PC-3 (cell line): ENCODE data around the gene NIT1. TPM values are rescaled to one million over a fixed set of nuclear protein-coding genes. Genes with fewer than 3 reads are reported as not detected.

Experiments
- ATAC-seq: fragments of 200-7000 bp; cut with Tn5 transposase; 2 replicates; pipeline ENCODE4 v1.9.1; 2020; ENCODE audit warnings: mild to moderate bottlenecking, moderate library complexity
- BruUV-seq: library from RNA; stranded (reverse); fragments of 400-500 nt; replicated peaks from 2 replicates; lab custom pipeline; 2021; lab: Mats Ljungman, UMichigan
- CTCF ChIA-PET: fragments of 300-600 bp; sonication (Branson Sonifier 250); formaldehyde crosslinking; loops from one replicate; lab custom pipeline; 2022; ENCODE audit warnings: antibody characterized with exemption; lab: Charles Lee
- POLR2A ChIA-PET: fragments of 300-600 bp; sonication (Branson Sonifier 250); formaldehyde crosslinking; loops from one replicate; lab custom pipeline; 2022; ENCODE audit warnings: antibody characterized with exemption; ENCODE audit not compliant: unreplicated experiment; lab: Charles Lee
- DNase-seq: peaks from one replicate; pipeline ENCODE4 v3.0.0-alpha.2; 2015
- H2AFZ ChIP-seq: fragments of 300-600 bp; sonication (generic); 2 replicates; pipeline ENCODE4 v1.6.0; 2016; ENCODE audit warnings: antibody characterized with exemption, low read length
- H3F3A ChIP-seq: fragments of 300-600 bp; sonication (generic); one replicate; pipeline ENCODE4 v1.6.0; 2017; ENCODE audit warnings: antibody characterized with exemption, low read length, control low read depth, mild to moderate bottlenecking; ENCODE audit not compliant: unreplicated experiment
- H3K27ac ChIP-seq: fragments of 300-600 bp; sonication (generic); 2 replicates; pipeline ENCODE4 v1.5.1; 2016; ENCODE audit warnings: mild to moderate bottlenecking, low read length
- H3K27me3 ChIP-seq: fragments of 300-600 bp; sonication (generic); 2 replicates; pipeline ENCODE4 v1.6.1; 2016; ENCODE audit warnings: low read length, mixed read lengths
- H3K36me3 ChIP-seq: fragments of 300-600 bp; sonication (generic); 2 replicates; pipeline ENCODE4 v1.6.1; 2016; ENCODE audit warnings: low read depth, mixed run types, low read length, mixed read lengths
- H3K4me1 ChIP-seq: fragments of 300-600 bp; sonication (generic); 2 replicates; pipeline ENCODE4 v1.5.1; 2016; ENCODE audit warnings: low read length; ENCODE audit not compliant: insufficient read depth
- H3K4me2 ChIP-seq: fragments of 300-600 bp; sonication (generic); 2 replicates; pipeline ENCODE4 v1.6.0; 2016; ENCODE audit warnings: low read length
- H3K4me3 ChIP-seq: fragments of 300-600 bp; sonication (generic); 2 replicates; pipeline ENCODE4 v1.5.1; 2016; ENCODE audit warnings: mild to moderate bottlenecking, low read length, mixed read lengths
- H3K79me2 ChIP-seq: fragments of 300-600 bp; sonication (generic); 2 replicates; pipeline ENCODE4 v1.6.1; 2017; ENCODE audit warnings: low read length, mixed read lengths
- H3K9ac ChIP-seq: fragments of 300-600 bp; sonication (generic); 2 replicates; pipeline ENCODE4 v1.6.0; 2016; ENCODE audit warnings: mild to moderate bottlenecking, low read length
- H3K9me2 ChIP-seq: fragments of 300-600 bp; sonication (generic); replicated peaks from 2 replicates; pipeline ENCODE4 v1.6.1; 2016; ENCODE audit warnings: mixed run types, low read length, mixed read lengths
- H3K9me3 ChIP-seq: fragments of 300-600 bp; sonication (generic); 2 replicates; pipeline ENCODE4 v1.6.1; 2016; ENCODE audit warnings: low read length, mixed read lengths
- H4K20me1 ChIP-seq: fragments of 300-600 bp; sonication (generic); 2 replicates; pipeline ENCODE4 v1.6.1; 2016; ENCODE audit warnings: low read length, mixed read lengths
- EZH2 ChIP-seq: fragments of 300-600 bp; sonication (generic); IDR thresholded peaks from one replicate; pipeline ENCODE4 v1.6.1; 2017; ENCODE audit warnings: antibody characterized with exemption, mild to moderate bottlenecking, low read length; ENCODE audit not compliant: unreplicated experiment
- EZH2phosphoT487 ChIP-seq: fragments of 300-600 bp; sonication (generic); IDR thresholded peaks from 2 replicates; pipeline ENCODE4 v1.6.1; 2018; ENCODE audit warnings: mild to moderate bottlenecking, antibody characterized with exemption, low read length, borderline replicate concordance
- intact Hi-C: fragments of 100-400 bp; cut with micrococcal nuclease; formaldehyde crosslinking; loops from 2 replicates; pipeline ENCODE4 v1.9.0; 2023
- total RNA-seq: library from RNA; depleted of rRNA; stranded (reverse); fragments of >200 nt; gene quantifications from 2 replicates; pipeline ENCODE4 v1.2.3, GENCODE V29; 2014
- TF ChIP-seq, protein P1 (sequence below): fragments of 300-600 bp; sonication (generic); conservative IDR thresholded peaks from 2 replicates; pipeline ENCODE4 v1.5.1; 2017; ENCODE audit warnings: antibody characterized with exemption, low read depth, mild to moderate bottlenecking, low read length

Gene NIT1
- total RNA-seq, 1 experiment from 2014 or later, result 18.1 TPM

DNA sequence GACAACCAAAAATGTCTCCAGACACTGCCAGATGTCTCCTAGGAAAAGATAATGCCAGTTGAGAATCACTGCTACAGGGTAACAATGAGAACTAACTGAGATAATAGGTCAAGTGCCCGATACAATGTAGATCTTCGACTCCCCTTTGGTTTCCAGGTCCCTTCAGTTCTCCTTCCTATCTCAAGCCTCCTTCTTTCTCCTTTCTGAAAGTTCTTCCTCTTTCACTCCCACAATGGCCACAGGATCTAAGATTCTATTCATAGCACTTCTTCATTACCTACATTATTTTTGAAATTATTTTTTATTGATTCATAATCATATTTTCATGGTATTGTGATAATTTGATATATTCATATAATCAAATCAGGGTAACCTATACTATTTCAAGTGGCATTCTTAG, 6.4 kb upstream of the NIT1 start:
- peaks cover 4% of the 10 kb centered on the region for H3F3A ChIP-seq
- H3K4me1 ChIP-seq, result peaks cover 30% of the 10 kb centered on the region
- no peak overlapping the region for H3K4me3 ChIP-seq
- ATAC-seq (no peak), DNase-seq (no peak)
- H3K9me3 ChIP-seq, result no peaks in the 10 kb centered on the region
- no peak overlapping the region for H3K9ac ChIP-seq
- BruUV-seq, result no TSS peak
- H3K9me2 ChIP-seq, result no peaks in the 10 kb centered on the region
- TF ChIP-seq, protein P1, sequence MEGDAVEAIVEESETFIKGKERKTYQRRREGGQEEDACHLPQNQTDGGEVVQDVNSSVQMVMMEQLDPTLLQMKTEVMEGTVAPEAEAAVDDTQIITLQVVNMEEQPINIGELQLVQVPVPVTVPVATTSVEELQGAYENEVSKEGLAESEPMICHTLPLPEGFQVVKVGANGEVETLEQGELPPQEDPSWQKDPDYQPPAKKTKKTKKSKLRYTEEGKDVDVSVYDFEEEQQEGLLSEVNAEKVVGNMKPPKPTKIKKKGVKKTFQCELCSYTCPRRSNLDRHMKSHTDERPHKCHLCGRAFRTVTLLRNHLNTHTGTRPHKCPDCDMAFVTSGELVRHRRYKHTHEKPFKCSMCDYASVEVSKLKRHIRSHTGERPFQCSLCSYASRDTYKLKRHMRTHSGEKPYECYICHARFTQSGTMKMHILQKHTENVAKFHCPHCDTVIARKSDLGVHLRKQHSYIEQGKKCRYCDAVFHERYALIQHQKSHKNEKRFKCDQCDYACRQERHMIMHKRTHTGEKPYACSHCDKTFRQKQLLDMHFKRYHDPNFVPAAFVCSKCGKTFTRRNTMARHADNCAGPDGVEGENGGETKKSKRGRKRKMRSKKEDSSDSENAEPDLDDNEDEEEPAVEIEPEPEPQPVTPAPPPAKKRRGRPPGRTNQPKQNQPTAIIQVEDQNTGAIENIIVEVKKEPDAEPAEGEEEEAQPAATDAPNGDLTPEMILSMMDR, result no peak
- TF ChIP-seq EZH2phosphoT487, result no peak
- TF ChIP-seq EZH2, result no peak
- H3K4me2 ChIP-seq, result no peak overlapping the region
- no peaks in the 10 kb centered on the region for H3K27me3 ChIP-seq
- H2AFZ ChIP-seq, result no peak overlapping the region
- H3K36me3 ChIP-seq, result peaks cover 36% of the 10 kb centered on the region
- CTCF ChIA-PET, result no interaction called here
- H4K20me1 ChIP-seq, result peaks cover 53% of the 10 kb centered on the region
- intact Hi-C loops, result loop anchor here (10.0 kb wide), 1 partner anchor 87 kb away; the partner anchor contains the start of gene F11R
- no peak overlapping the region for H3K27ac ChIP-seq
- POLR2A ChIA-PET, result interaction anchor here (0.5 kb wide), 1 partner anchor 115 kb away, joined by 4 read pairs; no protein-coding TSS in a partner anchor
- H3K79me2 ChIP-seq, result peaks cover 96% of the 10 kb centered on the region

DNA sequence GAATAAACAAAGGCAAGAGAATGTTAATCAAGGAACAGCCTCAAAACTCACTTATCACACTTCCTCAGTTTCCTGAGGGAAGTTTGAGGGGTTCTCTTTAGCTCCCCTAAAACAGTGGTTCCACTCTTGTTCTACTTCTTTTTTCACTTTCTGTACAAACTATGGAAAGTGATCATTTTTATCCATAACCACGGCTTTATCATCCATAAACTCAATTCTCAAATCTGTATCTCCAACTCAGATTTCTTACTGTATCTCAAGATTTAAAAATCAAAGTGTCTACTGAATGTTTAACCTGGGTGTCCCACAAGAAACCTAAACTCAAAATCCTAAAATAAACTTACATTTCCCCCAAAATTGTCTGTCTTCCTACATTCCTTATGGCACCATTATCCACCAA, 4.0 kb upstream of the NIT1 start:
- POLR2A ChIA-PET, result no interaction called here
- no TSS peak for BruUV-seq
- intact Hi-C loops, result loop anchor here (10.0 kb wide), 1 partner anchor 89 kb away; the partner anchor contains the start of gene F11R
- ATAC-seq, result no peak
- H3F3A ChIP-seq, result peaks cover 4% of the 10 kb centered on the region
- H3K4me3 ChIP-seq, result no peak overlapping the region
- no peaks in the 10 kb centered on the region for H3K9me3 ChIP-seq
- H2AFZ ChIP-seq, result no peak overlapping the region
- peaks cover 48% of the 10 kb centered on the region for H4K20me1 ChIP-seq
- CTCF ChIA-PET, result no interaction called here
- TF ChIP-seq, protein P1, result no peak
- TF ChIP-seq EZH2phosphoT487 (no peak), EZH2 (no peak)
- no peaks in the 10 kb centered on the region for H3K9me2 ChIP-seq
- DNase-seq, result no peak
- no peak overlapping the region for H3K27ac ChIP-seq
- H3K4me2 ChIP-seq, result peak overlapping the region; percentile 46
- H3K9ac ChIP-seq, result no peak overlapping the region
- no peaks in the 10 kb centered on the region for H3K27me3 ChIP-seq
- peaks cover 95% of the 10 kb centered on the region for H3K79me2 ChIP-seq
- peaks cover 39% of the 10 kb centered on the region for H3K4me1 ChIP-seq
- peaks cover 33% of the 10 kb centered on the region for H3K36me3 ChIP-seq

GRCh38 chr1:161114556-161114955, 3.3 kb upstream of the NIT1 start:
- Histone ChIP-seq H3K36me3 (peaks cover 31% of the 10 kb centered on the region), H3F3A (peaks cover 4% of the 10 kb centered on the region), H3K9me3 (no peaks in the 10 kb centered on the region), H4K20me1 (peaks cover 48% of the 10 kb centered on the region), H3K4me2 (peak overlapping the region; percentile 46), H3K9me2 (no peaks in the 10 kb centered on the region), H3K4me1 (peaks cover 45% of the 10 kb centered on the region), H3K9ac (no peak overlapping the region), H3K27ac (peak overlapping the region; percentile 60), H3K27me3 (no peaks in the 10 kb centered on the region), H3K4me3 (peak overlapping the region; percentile 14; the same call in 1 of the 2 replicates), H2AFZ (no peak overlapping the region), H3K79me2 (peaks cover 94% of the 10 kb centered on the region)
- ATAC-seq (no peak), DNase-seq (no peak)
- TF ChIP-seq, protein P1, result no peak
- TF ChIP-seq EZH2phosphoT487, result no peak
- no peak for TF ChIP-seq EZH2
- intact Hi-C loops, result loop anchor here (10.0 kb wide), 1 partner anchor 90 kb away; the partner anchor contains the start of gene F11R
- BruUV-seq, result no TSS peak
- CTCF ChIA-PET, result no interaction called here
- POLR2A ChIA-PET, result no interaction called here
